Erythroblast (primary cell): ENCODE measurements around the gene SP140L.

Source experiments
- GATA1 ChIP-seq: IDR thresholded peaks from 2 replicates; pipeline ENCODE4 v1.6.1; 2011; ENCODE audit warnings: low read depth, mild to moderate bottlenecking, control low read depth, low read length, moderate library complexity
- POLR2A ChIP-seq: IDR thresholded peaks from 2 replicates; pipeline ENCODE4 v1.6.1; 2011; ENCODE audit warnings: mild to moderate bottlenecking, low read length

GRCh38 chr2:230325316-230326243 is 1.4 kb upstream of the SP140L start:
- TF ChIP-seq POLR2A, result no peak
- TF ChIP-seq GATA1, result no peak
